ENCODE results near the gene HOXB8.

HOXB8 gene

DNA sequence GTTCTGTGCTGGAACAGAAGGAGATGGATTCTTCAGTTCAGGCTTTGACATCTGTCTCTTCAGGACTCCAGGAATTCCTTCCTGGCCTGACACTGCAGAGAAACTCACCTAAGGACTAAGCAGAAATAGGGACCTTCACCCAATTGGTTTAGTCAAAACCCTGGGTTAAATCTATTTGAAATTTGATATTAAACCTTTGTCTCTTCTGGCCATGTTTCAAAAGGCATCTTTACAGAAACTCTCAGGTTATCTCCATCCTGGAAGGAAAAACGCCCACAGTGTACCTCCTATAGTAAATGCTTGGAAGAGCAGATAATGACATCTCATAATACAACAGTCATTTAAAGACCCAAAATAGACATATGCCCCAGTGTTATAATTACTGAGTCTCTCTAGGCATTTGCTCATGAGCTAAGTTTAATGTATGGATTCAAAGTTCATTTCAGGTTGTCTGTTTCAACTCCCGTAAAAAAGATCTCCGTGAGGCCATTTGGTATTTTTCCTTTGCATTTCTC is 31.3 kb downstream of the HOXB8 start:
- no peak for DNase-seq (ENCODE audit: low read depth)

DNA sequence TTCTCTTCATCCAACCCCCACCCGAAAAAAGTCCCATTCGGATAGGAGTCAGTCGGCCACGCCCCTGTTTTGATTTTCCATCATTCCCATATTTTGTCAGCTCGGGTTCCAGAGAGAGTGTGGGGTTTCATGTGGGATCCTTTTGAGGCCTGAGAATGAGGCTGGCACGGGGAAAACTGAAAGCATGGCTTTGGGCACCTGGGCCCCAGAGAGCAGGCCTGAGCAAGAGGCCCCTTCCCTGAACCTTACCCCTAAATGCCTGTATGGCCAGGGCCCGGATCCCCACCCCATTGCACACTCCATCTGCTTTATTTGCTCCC is 32.4 kb downstream of the HOXB8 start:
- DNase-seq (ENCODE audit: low read depth) = no peak

DNA sequence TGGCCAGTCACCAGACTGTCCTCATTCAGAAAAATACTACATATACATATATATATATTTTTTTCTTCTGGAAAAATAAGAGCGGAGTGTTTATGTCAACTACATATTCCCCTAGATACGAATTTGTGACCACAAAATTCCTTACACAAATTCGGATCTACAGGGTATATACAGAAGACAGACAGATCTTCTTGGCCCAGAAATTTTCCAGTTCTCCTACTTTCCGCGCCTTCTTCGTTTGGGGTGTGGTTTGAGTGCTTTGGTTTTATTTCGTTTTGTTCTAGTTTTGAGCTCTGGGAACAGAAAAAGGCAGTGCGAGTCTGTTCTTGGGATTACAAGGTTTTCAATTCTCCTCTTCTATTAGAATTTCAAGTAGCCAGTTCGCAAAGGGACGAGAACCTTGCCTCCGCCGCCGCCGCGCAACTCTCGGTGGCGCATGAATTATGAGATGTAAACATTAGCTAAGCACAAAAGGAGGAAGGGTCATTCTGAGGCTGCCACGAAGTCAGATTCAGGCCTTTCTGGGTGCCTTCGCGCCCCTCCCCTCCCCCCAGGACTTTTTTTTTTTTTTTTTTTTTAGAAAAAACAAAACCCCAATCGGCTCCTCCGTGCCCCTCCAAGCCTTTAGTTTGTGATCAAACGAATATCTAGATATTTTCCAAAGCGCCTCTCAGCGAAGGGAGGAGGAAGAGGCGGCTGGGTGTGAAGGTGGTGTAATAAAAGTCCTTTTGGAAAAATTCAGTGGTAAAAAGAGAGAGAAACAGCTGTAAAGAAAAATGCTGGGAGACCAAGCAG is 35.1 kb downstream of the HOXB8 start:
- DNase-seq (ENCODE audit: low read depth) = no peak

DNA sequence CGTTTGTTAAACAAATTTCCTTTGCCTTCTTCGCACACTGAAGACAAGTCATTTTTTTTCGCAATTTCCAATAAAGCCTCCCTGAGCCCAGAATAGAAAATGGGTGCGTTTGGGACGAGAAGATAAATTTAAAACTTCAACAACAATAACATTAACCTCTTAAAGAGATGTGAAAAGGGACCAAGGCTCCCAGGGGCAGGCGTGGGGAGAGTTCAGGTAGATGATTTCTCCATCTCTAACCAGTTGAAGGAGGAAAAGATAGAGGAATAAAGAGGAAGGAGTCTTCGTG is 35.7 kb downstream of the HOXB8 start:
- DNase-seq (ENCODE audit: low read depth) = no peak

DNA sequence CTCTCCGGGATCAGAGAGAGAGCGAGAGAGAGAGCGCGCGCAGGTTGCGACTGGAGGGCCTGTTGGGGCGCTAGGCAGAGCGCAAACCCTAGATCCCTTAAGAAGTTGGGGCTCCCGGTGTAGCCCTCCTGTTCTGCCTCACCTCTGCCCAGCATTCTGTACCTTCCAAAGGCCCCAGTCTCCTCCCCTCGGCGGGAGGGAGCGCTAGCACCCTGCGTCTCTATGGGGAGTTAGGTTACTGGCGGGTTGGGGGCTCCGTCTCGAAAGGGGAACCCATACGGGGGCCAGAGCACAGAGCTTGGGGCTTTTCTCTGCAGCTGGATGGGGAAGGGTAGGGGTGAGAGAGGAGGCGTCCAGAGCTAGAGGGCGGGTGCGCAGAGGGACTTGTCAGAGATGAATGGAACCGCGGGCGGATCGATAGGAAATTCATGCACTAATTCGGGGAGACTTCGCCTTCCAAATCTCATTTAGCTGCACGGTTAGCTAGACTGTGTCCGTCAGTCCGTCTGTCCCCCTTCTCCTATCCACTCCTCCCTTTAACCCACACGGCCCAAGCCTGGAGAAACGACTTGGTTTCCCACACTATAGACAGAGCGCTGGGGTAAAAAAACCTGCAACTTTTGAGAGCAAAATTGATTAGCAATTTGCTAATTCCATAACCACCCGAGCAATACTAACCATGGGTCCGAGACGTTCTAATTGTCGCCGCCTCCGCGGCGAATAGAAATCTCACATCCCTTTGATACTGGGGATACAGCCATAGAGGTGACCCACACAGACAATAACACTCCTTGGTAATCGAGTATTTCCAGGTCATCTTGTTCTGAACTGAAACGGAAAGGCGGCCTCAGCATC is 36.2 kb downstream of the HOXB8 start:
- DNase-seq (ENCODE audit: low read depth) = no peak

DNA sequence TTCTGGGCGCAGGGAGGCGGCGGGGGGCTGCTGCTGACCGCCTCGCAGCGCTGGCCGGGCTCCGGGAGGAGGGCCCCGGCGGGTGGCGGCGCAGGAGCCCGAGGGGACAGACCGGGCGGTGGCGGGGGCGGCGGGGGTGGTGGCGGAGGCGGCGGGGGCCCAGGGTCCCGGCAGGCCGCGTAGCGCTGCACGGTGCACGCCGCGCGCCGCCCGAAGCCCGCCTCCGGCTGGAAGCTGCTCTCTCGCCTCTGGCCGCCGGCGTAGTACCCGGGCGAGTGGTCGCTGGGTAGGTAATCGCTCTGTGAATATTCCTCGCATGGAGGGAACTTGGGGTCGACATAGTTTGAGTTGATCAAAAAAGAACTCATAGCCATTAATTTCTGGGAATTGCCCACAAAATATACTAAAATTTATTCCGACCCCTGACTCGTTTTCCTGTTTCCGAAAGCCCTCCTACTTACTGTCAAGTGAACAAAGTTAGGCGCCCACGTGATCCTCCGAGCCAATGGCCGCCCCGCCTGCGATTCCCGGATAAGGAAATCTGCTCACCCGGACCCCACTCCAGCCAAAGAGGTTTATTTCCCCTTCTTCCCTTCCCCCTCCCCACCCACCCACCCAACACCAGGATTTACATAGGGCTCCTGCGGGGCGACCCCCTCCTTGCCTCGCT is 37.0 kb downstream of the HOXB8 start, which contains the start of gene HOXB4:
TSS of gene HOXB4 (minus strand) at position 405 of the 670 bp plus-strand sequence. CDS start at position 374, 31 bp downstream.
- no peak for DNase-seq (ENCODE audit: low read depth)

DNA sequence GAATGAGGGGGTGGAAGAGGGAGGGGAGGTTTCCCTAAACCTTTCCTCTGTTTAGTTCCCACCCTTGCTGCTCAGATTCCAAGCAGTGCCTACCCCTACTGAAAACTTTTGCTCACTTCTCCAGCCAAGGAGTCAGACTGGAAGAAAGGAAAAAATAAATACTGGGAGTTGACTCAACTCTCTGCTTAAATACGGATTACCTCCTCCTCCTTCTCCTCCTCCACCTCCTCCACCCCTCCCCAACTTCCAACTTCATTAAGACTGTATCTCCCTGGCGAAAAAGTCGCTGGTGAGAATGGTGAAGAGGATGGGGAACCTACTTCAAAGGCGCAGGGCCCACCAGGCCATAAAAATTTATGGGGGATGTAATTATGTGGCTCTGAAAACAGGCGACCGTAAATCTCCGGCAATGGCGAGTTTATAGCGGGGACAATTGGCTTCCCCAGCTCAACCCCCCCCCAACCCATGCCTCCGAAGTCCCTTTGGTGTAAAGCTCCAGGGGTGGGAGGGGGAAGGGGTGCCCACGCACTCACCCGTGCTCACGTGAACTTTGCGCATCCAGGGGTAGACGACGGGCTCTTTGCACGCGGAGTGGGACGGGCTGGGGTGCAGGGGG is 37.7 kb downstream of the HOXB8 start:
- DNase-seq (ENCODE audit: low read depth) = no peak

DNA sequence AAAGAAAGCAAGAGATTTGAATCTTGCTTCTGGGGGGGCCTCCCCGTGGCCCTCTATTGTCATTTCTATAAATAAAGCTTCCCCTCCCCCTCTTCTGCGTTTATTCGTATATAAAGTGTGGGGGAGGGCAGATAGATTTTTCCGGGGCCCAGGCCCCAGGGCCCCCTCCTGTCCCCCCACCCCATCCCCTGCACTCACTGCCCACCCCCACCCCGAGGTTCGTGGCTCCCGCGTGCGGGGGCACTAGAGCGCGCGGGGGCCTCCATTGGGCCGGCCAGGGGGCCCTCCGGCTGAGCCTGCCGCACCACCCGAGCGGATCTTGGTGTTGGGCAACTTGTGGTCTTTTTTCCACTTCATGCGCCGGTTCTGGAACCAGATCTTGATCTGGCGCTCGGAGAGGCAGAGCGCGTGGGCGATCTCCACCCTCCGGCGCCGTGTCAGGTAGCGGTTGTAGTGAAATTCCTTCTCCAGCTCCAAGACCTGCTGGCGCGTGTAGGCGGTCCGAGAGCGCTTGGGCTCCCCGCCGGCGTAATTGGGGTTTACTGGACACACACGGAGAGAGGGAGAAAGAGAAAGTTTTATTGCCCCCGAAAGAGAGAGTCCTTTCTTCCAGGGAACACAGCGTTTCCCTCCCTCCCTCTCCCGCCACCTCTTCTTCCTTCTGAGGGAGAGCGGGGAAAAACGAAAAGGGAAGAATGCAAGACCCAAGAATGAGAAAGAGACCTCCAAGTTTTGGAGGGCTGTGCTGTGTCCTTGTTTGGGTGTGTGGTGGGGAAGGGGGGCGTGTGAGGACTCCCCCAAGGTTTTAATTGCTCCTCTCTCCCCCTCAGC is 38.4 kb downstream of the HOXB8 start:
- peak; percentile 57 for DNase-seq (ENCODE audit: low read depth)

DNA sequence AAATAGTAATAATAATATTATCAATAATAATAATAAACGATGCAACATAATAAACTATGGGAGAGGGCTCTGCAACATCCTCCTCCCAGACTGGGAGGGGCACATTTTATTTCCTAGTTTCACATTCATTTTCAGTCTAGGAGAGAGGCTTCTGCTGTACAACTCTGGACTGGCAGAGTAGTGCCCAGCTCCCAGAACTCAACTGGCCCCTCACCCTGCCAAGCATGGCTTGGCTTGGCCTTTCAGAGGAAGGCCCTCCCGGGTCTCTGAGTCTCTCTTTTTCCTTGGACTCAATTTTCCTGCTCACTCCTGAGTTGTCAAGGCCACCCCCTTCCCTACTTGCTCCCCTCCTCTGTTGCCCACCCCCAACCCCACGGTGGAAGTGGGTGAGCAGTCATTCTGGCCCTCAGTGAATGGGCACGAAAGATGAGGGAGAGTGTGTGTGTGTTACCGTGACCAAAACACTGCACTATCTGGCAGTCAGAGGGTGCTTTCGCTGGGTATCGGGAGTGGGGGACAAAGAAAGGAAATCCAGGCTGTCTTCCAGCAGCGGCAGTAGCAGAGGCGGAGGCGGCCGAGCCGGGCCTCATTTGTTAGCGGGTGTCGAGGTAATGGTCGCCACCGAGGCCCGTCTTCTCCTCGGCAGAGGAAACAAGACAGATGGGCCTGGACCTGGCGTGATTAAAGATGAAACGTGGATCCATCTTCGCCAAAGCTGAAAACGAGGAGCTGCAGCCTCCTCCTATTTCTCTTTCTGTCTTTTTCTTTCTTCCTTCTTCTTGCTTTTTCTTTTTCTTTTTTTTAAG is 39.2 kb downstream of the HOXB8 start:
- DNase-seq (ENCODE audit: low read depth) = no peak

DNA sequence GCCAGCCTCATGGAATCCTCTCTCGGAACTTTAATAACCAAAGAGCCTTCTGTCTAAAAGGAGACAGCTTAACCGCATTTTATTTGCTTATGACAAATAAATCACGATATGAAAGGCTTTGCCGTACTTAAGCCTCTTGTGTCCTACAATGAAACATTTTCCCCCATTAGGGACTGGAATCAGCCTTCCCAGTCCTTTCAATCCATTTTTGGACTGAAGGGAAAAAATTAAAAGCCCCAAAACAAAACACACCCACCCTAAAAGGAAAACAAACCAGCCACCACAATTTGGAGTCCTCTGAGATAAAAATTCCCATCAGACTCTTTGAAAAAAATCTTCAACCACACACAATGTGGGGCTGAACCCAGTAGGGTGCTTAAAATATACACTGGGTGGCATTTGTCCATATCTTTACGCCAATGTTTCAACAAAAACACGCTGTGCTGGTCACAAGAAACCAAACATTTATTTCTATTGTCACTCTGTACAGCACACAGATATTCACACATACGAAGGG is 40.0 kb downstream of the HOXB8 start:
- no peak for DNase-seq (ENCODE audit: low read depth)

DNA sequence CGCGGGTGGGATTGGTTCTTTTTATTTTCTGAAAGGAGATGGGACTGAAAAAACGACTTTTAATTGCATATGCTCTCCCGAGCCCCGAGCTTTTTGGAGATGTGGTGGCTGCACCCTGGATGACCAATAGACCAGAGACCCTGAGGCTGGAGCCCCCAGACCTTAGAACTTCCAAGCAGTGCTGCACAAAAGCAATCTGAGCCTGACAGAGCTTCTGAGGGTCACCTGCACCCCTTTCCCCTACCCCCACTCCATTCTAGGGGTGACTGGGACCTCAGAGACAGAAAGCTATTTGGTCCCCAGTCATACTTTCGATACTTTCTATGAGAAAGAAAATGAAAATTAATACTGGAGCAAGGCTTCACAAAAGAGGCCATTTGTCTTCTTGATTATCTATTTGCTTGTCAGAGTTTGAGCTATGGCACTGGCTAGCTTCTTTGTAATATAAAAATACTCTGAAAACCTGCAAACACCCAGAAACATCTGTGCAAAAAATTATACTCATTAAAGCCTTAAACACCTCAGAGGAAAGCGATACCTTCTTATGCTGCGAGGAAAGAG is 40.5 kb downstream of the HOXB8 start:
- DNase-seq (ENCODE audit: low read depth) = no peak

DNA sequence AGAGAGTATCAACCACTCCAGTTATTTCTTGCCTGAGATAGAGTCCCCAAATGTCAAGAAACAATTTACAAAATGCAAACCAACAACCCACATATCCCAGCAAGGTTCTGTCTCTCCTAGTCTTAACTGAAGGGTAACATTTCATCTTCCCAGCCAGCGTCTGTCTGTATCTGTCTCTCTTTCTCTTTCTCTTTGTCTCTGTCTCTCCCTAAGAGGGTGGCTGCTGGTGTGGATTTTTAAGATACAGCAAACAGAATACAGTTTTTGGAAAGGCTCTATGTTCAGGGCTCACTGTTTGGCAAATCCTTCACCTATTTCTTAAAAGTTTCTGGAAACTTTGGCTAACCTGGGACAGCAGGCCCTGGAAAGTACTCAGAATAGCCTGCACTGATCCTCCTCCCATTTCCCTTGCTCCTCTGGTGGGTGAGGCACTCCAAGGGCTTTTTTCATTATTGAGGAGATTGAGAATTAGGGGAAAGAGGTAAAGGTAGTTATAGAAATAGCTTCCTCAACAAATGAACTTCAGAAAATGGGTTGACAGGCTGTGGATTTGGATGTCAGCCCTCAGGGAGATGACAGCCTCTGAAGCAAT is 43.2 kb downstream of the HOXB8 start:
- DNase-seq (ENCODE audit: low read depth) = no peak

DNA sequence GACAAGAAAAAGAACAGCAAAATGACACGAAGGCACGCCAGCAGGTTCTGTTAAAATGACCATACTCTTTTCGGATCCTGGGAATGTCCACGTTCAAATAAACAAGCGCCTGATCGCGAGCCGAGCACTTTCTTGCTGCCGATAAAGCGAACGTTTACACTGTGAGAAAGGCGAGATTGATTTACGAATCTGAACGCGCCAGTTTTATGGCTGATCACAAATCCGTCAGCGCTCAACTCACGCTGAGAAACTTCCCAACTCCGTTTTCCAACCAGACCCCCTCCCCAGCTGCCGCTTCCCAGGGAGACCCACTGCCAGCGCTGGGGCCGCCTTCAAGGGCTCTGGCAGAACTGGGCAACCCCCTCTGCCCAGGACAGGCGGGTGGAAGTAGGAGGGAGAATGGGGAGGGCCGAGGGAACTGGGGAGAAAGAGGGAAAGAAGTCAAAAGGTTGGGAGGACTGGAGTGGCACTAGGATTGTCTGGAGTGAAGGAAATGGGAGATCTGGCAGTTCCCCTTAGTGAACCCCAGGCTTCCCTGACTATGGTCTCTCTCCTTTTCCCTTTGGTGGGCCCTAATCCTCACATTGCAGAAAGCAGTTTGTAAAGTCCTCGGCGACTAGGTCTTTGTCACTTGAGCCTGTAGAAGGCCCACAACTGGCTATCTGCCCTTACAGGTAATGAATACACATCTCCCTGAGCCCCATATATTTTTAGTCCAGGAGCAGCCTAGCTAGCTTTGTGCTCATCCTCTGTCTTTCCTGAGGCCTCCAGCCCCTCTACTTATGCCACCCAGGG is 43.9 kb downstream of the HOXB8 start:
- no peak for DNase-seq (ENCODE audit: low read depth)

DNA sequence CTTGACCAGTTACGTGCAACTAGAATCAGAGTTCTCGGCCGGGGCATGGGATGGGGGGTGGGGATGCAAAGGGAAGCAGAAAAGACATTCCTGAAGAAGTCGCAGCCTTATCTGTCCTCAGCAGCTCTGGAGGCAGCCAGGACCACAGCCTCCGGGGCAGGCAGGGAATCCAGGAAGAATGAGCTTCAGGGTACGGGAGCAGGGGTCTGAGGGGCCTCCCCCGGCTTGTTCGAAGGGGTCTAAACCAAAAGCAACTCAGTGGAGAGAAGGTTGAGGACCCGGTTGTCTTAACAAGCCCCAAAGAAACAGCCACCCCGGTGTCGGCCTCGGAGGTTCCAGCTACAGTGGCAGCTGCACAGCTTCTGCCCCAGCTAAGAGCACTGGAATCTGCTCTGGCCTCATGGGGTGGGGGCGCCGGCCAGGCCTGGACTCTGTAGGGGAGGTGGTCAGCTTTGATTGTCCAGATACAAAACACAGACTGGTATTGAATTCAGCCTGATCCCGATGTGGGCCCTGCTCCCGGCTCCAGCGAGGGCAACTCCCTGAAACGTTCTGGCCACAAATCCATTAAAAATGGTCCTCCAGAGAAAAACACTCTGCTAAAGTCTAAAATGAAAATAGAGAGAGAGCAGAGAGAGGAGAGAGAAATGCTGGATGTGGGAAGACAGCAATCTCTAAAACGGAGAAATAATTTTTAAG is 44.6 kb downstream of the HOXB8 start:
- no peak for DNase-seq (ENCODE audit: low read depth)

DNA sequence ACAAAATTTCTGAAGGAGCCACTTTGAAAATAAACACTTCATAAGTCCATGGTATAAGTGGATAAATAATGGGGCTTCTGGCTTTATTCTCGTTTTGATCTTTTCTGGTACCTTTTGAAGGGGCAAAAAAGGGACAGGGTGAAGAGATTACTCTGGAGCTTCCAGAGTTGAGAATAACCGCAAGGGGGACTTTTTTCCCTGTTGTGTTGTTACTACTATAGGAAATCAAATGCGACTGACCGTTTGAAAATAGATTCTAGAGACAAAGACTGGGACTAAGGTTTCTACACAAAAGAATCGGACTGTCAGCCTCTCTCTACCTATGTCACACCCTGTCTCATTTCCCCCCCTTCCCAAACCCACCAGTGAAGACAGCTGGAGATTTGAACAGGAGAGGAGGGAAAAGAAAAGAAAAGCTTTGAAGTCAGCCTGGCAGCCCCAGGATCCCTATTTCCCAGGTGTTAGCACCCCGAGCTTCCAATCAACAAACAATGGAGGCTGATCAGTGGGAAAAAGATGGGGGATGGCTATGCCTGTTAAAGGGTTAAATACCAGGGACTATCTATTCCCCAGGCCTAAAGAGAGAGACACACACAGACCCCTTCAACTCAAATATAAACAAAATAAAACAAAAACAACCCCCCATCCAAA is 45.3 kb downstream of the HOXB8 start:
- no peak for DNase-seq (ENCODE audit: low read depth)

DNA sequence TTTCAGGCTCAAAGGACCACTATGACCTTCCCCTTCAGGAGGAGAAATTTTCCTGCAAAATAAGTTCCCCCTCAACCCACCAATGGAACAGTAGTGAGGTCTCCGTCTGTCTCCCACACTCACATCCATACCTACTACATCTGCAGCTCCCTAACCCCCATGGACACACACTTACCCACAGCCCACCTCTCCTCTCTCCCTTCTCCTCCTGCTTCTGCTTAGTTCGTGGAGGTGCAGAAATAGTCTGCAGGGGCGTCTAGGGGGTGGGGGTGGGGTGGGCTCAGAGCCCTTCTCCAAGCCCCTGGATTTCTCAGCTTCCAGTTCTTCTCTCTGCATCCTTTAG is 45.9 kb downstream of the HOXB8 start:
- DNase-seq (ENCODE audit: low read depth) = no peak

DNA sequence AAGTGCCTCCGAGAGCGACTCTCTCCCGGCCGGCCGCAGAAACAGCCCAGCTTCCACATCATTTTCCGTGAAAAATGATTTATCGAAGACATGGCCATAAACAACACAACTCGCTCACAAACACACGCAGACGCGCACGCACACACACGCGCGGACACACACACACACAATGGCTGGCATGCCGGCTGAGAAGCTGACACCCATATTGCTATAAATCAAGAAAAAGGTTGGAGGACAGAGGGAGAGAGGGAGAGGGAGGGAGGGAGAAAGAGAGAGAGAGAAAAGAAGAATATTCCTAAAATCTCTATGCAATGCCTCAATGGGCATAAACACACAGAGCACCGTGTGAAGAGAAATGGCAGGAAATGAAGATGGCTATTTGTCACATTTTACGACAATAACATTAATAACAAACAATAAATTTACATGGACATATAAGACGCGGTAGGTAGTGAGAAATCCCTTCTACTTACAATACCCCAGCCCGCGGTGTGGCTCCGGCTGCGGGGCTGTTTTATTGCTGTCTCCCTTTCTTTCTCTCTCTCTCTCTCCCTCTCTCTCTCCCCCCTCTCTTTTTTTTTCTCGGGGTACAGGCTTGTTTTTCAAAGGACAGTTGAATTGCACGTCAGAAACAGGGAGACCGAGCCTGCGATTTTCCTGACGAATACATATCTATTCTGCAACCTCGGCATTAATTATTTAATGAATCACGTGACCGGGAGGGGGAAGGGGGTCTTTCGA is 46.4 kb downstream of the HOXB8 start:
- no peak for DNase-seq (ENCODE audit: low read depth)
